ENCODE measurements around the gene OR9K2.
A peak's percentile ranks its signal among the peaks of the same experiment; 100 is the strongest.
"Not testable (repeated sequence)": the region's sequence is repeated elsewhere in the genome, so short reads cannot be mapped to it uniquely, and the experiment has no call there.

Gene OR9K2, protein sequence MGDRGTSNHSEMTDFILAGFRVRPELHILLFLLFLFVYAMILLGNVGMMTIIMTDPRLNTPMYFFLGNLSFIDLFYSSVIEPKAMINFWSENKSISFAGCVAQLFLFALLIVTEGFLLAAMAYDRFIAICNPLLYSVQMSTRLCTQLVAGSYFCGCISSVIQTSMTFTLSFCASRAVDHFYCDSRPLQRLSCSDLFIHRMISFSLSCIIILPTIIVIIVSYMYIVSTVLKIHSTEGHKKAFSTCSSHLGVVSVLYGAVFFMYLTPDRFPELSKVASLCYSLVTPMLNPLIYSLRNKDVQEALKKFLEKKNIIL
- total RNA-seq, result 0 to 0.18 (median 0) reads per million in 4 experiments

DNA sequence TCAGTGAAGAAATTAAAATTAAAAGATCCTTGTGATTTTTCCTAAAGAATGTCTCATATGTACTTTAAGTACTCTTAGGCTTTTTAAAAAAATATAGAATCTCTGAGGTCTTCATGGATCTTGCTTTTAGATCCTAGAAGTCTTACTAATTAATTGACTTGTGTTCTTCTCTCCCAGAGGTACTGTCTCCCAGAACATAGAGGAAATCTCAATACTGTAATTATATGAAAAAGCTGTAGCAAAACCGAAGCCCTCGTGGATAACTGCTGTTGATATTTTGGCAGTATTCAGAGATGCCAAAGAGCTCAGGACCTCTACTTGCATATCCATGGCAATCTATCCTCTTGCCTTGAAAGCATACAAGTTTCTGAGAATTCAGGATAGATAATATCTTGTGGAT is at the start of gene OR9K2:
OR9K2 (plus strand) TSS at position 301 of the 400 bp plus-strand sequence. CDS start 3,429 bp downstream, outside the sequence.
- DNase-seq, result no peak

DNA sequence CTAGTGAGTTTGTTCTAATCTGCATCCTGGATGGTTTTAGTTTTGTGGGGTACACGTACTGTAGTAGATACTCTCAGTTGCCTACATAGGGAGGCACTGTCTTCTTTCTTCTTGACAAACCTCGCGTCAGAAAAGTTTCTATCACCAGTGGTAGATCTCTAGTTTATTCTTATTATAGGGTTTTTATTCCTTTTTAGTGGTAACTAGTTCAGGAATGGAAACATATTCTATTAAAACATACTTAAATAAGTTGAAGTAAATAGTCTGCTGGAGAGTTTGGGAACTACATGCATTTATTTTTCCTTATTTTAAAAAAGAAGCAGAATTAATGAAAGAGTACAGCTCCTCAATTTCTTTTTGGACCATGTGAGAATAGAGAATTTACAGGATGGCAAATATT is 33.6 kb upstream of the OR9K2 start:
- DNase-seq, result no peak

DNA sequence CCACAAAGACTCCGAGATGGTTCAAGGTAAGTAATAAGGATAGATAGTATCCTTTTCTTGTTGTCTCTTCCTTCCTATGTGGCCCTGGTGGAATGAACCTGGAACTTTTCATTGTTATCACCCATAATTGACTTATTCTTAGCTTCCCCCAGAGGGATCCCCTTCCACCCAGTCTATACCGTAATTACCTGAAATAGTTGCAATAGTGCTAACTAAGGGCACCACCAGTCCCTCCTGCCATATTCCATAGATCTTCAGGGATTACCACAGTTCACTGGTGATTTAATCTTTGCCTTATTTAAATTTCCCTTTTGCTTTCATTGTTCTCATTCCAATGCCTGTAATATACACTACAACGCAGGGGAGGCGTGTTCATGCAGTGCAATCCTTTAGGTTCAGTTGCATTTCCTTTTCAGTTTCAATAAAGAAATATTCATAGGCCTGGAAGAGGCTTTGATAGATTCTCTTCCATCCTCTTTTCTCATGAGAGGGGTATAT is 13.8 kb upstream of the OR9K2 start:
- no peak for DNase-seq

DNA sequence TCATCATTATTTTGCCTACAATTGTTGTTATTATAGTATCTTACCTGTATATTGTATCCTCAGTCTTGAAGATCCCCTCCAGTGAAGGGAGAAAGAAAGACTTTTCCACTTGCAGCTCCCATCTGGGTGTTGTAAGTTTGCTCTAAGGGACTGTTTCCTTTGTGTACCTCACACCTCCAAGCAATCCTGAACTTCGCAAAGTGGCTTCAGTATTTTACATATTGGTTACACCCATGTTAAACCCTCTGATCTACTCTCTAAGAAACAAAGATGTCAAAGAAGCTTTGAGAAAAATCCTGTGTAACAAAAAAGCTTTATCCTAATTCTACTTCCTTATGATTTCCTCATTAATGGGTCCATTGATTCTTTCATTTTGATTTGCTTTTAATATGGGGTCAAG is 10.1 kb upstream of the OR9K2 start:
- no peak for DNase-seq

DNA sequence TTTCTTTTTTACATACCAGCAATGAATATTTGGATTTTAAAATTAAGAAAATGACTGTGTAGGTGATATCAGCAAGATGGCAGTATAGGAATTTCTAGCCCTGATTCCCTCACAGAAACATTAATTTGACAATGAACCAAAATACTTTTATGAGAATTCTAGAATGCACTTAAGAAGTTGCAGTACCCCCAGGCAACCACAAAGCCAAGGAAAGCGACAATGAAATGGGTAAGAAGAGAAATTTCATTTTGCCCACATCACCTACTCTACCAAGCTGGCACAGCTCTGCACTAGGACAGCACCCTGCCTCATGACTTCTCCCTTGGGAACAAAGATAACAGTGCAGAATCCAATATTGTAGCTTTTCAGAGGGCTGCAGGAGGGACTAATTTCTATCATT is 6.6 kb downstream of the OR9K2 start:
- DNase-seq, result no peak

DNA sequence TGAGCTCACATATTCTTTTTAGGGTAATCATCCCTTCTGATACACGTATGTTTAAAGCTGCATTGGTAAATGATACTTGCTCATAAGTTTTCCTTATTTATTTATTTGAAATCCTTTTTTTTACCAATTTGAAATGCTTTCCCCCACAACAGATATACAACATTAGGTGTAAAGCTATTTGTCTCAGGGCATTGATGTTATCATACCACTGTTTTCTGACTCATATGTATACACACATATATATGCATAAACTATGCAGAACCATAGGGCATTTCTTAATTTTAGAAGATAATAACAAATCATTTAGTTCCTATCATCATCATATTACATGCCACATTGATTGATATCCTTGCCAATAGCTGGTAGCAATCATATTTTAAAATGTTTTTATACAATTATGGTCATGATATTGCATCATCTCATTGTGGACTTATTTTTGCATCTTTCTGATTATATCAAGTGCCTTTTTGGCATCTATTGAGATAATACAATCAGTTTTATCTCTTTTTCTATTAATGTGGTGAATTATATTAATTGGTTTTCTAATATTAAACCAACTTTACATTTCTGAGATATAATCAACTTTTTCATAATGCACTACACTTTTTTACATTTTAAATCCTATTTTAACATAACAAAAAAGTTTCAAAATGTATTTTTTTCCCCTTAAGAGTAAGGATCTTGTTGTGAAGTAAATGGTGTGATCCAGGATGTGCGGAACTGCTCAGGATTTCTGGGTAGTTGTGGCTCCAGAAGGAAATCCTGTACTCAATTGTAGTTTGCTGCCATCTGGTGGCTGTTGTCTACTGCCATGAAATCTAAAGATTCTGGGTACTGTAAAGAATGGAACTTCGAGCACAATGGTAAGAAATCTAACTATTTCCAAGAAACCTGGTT is 16.7 kb downstream of the OR9K2 start:
- DNase-seq, result peak; percentile 10

DNA sequence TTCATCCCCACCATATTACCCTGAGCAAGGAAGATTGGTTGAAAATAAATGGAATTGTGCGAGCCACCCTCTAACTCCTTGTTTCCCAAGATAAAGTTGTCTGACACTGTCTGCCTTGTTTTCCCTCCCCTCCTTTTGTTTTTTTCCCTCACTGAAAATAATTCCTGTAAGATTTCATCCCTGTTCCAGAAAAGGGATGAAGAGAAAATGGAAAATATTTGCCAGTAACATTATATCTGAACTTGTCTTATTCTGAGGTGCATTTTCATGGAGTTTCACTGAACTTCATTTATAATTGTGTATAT is 17.3 kb downstream of the OR9K2 start:
- no peak for DNase-seq

DNA sequence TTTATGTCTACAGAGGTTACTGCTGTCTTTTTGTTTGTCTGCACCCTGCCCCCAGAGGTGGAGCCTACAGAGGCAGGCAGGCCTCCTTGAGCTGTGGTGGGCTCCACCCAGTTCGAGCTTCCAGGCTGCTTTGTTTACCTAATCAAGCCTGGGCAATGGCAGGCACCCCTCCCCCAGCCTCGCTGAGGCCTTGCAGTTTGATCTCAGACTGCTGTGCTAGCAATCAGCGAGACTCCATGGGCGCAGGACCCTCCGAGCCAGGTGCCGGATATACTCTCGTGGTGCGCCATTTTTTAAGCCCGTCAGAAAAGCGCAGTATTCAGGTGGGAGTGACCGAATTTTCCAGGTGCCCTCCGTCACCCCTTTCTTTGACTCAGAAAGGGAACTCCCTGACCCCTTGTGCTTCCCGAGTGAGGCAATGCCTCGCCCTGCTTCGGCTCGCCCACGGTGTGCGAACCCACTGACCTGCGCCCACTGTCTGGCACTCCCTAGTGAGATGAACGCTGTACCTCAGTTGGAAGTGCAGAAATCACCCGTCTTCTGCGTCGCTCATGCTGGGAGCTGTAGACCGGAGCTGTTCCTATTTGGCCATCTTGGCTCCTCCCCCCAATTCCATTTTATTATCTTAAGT is 40.9 kb downstream of the OR9K2 start:
- not testable (repeated sequence) for DNase-seq

DNA sequence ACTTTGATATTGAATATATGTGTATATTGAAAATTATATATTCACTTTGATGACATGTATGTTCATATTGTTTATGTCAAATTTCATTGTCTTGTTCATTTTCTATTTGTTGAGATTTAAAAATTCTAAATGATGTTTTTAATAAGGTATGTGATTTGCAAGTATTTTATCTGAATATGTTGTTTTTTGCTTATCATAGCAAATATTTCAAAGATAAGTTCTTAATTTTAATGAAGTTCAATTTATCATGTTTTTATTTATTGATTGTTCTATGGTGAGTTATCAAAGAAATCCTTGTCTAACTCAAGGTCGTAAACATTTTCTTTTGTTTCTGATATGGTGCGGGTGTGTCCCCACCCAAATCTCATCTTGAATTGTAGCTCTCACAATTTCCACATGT is 45.2 kb downstream of the OR9K2 start:
- no peak for DNase-seq

DNA sequence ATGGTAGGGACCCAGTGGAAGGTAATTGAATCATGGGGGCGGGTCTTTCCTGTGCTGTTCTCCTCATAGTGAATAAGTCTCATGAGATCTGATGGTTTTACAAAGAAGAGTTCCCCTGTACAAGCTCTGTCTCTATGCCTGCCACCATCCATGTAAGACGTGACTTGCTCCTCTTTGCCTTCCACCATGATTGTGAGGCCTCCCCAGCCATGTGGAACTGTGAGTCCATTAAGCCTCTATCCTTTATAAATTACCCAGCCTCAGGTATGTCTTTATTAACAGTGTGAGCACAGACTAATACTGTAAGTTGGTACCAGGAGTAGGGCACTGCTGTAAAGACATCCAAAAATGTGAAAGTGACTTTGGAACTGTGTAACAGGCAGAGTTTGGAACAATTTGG is 45.6 kb downstream of the OR9K2 start:
- not testable (repeated sequence) for DNase-seq

DNA sequence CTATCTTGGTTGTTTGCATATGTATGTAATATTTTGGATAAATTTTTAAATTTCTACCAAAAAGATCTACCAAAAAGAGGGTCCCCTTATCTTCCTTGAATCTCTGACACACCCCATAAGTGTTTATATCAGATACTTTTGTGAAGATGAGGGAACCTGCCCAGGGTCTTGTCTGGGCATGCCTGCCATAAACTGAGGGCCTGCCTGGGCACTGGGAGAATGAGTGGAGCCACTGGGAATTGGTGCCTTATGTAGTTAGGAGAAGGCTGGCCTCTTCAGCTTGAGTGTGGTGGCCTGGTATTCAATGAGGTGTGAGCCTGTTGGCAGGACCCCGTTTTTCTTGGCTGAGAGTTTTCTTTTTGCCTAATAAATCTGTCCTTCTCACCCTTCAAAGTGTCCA is 46.5 kb downstream of the OR9K2 start:
- no peak for DNase-seq

DNA sequence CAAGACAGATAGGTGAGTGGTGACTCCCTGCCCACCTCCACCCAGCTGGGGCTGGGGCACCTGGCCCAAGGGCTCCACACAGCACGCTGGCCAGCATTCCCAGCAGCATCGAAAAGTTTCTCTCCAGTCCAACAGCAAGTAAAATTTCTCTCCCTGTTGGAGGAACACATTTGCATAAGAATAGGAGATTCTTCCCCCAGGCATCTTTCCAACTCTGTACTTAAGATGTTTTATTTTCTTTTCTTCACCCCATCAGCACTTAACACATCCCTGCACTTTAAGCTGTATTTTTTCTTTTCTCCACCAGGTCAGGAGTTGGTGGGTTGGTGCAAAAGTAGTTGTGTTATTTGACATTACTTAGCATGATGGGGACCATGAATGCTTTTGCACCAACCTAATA is 47.2 kb downstream of the OR9K2 start:
- no peak for DNase-seq
